ENCODE measurements around the gene C11orf16.
"Not testable (repeated sequence)": the region's sequence is repeated elsewhere in the genome, so short reads cannot be mapped to it uniquely, and the experiment has no call there.

C11orf16 gene, protein sequence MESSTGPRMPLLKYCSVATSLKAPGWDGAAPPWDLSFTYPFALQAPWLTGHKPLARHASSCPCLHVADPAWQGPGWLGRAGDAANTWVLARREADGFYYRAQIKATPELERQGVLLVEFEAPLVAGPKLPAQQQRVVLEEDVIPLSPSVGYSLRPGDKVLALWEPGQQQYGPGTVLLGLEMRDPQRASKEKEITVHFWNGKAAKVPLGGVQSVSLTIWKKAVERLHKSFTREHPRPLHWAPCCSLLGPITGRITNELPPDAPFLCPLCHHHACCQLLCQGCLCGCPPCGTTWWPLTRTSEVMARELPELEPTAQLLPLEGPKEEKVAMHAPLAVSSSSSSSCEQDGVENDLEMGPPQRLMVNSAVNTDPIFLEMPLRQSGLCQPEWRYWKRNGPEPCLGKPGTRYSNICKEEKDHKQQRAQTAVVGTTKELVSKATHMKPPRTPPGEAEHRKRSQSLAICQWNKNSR

GRCh38 chr11:8932564-8933180 lies at the start of gene C11orf16:
Gene C11orf16, minus strand, starts transcription at chr11:8932947. Its CDS starts 639 bp downstream, at chr11:8932308.
- DNase-seq, result no peak

DNA sequence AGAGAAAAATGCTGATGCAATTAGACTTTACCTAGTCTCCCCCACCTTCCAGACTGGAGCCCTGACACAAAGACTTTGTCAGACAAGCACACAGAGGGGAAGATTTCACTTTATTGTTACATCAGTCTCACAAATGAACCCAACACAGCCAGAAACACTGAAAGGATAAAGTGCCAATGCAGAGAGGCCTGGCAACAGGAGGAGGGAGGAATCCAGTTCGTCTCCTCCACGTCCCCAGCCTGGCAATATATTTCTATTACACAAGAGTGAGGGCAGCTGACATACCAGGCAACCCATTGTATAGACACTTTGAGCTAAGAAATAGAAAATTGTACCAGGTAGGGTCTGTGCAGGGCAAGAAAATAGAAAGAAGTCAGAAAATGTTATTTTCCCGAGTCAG lies 47.7 kb upstream of the C11orf16 start:
- DNase-seq, result no peak

DNA sequence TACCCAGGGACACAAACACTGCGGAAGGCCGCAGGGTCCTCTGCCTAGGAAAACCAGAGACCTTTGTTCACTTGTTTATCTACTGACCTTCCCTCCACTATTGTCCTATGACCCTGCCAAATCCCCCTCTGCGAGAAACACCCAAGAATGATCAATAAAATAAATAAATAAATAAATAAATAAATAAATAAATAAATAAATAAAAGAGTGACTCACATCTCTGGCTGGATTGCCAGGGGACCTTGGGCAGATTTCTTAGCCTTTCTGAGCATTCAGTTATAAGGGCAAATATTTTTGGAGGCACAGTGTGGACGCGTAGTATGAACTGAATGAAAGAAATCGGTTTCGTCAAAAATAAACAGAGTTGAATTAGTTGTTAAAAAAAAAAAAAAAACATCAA lies 46.6 kb upstream of the C11orf16 start:
- DNase-seq, result not testable (repeated sequence)

- no peak for DNase-seq
These were observed 40.4 kb upstream of the C11orf16 start for GRCh38 chr11:8973121-8973520.

GRCh38 chr11:8971924-8972316 lies 39.2 kb upstream of the C11orf16 start:
- DNase-seq, result no peak

- no peak for DNase-seq
These were observed 38.6 kb upstream of the C11orf16 start for GRCh38 chr11:8971196-8971923.

DNA sequence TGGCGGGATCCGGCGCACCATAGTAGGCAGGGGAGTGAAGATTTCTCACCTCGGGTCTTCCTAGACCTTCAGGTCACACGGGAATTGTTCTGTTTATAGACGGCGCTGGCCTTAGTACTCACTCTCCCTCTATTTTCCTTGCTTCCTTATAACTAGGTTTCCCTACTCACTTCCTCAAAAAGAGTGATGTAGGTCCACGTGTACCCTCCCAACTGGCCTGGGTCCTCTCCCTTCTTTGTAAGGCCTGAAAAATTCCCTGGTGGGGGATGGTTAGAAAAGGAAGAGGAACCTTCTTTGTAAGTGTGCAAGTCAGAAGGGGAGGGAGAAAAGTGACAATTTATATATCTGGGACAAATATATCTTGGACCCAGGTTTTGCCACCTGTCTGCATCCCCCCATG lies 34.4 kb upstream of the C11orf16 start:
- DNase-seq, result no peak

GRCh38 chr11:8964324-8965320 lies 31.9 kb upstream of the C11orf16 start, which contains the start of gene TMEM9B:
Gene TMEM9B, minus strand, starts transcription at chr11:8964442. Its CDS starts 129 bp downstream, at chr11:8964313.
- peak; percentile 82 to 89 for DNase-seq

DNA sequence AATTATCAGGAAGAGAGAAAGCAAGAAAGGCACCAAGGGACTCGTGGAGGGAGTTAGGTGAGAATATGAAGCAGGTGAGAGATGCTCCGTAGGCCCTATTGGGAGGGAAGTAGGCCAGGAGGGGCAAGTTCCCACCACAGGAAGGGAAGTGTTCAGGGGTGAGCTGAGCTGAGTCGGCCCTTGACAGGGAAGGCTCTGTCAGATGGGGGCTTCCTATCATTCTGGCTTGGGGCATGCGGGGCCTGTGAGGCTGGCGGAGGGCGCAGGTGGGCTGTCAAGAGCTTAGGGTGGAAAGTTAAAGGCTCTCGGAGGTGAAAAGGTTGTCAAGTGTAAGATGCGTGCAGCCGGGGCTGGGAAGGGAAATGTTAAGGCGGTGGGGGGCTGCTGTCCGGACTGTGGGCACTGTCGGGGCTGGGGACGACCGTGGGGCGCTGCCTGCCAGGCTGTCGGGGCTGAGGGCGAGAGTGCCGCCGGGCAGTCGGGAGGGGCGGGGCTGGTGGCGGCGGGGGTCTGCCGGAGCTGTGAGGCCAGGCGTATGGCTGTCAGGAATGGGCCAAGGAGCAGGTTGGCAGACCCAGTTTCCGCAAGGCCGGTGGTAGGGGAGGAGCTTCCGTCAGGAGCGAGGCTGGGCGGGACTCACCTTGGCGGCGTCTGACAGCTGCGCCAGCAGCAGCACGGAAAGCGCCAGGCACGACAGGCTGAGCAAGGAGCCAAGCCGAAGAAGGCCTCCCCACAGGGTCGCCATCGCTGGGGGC lies 31.0 kb upstream of the C11orf16 start:
- DNase-seq, result peak; percentile 82 to 86

DNA sequence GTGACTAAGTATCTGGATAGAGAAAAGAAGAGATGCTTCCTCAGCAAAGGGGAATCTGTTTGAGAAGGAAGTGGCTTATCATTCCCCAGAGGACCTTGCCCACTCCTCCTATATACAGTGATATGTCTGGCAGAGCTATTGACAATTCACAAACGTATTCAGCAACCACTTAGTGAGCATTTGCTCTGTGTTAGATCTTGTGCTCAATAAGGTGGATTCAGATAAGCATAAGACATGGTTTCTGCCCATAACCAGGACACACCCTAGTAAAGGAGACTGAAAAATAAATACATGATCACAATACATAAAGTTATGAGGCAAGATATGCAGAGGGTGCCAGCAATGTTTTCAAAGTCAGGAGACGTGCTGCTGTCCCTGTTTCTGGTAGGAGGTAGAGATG lies 30.1 kb upstream of the C11orf16 start:
- no peak for DNase-seq

GRCh38 chr11:8961401-8961800 lies 28.7 kb upstream of the C11orf16 start:
- no peak for DNase-seq

DNA sequence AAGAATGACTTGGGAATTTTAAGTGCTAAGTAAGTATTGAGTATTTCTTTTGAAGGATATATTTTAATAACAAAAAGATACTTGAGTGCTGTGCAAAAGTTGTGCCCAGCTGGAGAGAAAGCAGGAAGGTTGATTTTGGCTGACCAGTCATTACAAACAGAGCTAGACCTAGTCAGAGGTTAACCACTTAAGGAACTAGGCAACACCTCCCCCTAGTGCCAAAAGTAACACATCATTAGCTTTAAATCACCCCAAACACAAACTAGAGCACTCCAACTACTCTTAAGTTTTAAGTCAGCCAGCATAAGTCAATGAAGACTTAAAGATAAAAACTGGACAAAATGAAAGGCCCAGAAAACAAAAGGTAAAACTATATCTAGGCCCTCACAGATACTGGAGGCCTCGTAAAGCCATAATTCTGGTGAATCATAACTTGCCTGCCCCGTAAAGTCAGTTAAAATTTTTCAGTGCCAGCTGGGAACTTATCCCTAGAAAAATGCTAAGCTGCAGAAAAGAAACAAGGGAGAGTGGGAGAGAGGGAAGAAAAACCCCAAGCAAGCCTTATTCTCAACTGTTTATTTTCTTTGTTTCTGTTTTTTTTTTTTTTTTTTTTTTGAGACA lies 26.9 kb upstream of the C11orf16 start:
- peak in 1 of 2 experiments; percentile 35 for DNase-seq

GRCh38 chr11:8956860-8957259 lies 24.1 kb upstream of the C11orf16 start:
- no peak for DNase-seq

GRCh38 chr11:8948886-8949285 lies 16.1 kb upstream of the C11orf16 start:
- DNase-seq, result peak in 1 of 2 experiments; percentile 4

DNA sequence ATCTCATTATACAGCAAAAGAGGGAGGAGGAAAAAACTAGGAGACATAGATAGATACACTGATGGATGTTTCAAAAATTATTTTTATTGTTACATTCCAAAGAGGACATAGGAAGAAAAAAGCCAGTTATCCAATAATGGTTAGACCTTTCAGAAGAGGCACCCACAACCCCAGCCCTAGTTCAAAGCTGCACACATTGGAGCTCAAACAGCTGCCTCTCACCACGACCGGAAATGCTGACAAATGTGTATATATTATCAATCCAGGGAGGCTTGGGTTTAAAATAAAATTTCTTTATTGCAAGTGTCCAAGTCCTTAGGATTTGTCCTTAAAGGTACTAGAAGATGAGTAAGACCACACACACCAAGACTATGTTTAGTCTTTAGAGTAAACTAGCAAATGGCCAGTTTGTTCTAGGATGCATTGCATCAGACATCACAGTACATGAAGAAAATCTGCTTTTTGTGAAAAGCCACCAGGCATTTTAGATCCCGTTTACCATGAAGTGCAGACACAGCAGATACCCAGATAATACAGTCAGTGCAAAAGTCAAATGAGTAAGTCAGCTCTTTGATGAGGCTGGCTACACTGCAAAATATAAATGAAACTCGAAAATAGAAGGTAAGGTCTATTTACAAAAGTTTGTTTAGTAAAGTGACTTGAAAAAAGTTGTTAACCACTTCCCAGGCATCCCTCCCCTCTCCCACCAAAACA lies 14.6 kb upstream of the C11orf16 start:
- DNase-seq, result no peak

DNA sequence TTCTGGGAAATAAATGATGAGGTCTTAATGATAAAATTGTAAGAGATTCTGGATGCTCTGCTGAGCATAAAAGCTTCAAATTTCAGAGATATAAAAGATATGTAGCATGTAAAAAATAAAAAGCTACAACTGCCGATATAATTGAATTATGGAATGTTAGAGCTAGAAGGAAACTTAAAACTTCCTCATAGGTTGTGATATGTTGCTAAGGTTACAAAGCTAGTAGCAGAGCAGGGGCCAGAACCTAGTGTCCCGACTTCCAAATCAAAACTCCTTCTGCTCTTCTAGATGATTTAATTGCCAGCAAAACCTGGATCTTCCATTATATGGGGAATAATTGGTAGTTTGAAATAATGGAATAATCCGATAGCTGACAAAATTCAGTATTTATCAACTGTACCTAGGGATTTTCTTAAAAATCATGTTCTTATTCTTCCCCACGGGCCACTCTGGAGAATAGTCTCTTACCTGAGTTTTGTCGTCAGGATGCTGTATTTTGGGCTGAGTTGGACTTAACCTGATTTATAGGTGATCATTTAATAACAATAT lies 9.8 kb upstream of the C11orf16 start, which contains the start of gene ASCL3:
Gene ASCL3 (minus strand): TSS at position 499 of the 549 bp plus-strand sequence. CDS start 4,855 bp downstream, outside the sequence.
- no peak for DNase-seq

DNA sequence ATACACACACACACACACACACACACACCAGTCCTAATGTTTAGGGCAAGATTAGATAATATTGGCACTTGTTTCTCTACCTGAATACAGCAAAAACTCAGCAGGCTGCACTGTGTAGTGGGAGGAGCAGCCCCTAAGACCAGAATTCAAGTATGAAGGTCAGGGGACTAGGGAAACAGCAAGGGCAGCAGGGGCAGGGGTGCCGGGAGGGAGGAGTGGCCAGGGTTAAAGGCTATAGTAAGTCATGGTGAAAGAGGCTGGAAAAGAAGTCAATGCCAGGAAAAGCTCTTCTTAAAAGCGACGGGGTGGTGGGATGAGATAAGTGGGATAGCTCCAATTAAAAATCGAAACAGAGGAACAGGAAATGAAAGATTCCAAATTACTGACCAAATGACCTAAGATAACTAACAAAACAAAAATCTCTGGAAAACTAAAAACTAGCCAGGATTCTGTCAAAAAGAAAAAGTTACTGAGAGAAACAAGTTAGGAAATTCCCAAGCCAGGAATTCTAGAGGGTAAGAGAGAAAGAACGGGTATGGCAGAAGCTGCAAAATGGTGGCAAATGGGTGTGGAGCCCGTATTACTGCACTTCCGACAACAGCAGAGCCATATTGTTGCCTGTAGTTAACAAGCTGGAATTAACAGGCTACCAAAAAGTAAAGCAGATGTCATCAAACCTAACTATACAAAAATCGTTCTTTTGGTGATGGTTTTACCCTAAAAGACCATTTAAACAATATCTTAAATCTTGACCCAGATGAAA lies 8.8 kb upstream of the C11orf16 start:
- DNase-seq, result no peak

DNA sequence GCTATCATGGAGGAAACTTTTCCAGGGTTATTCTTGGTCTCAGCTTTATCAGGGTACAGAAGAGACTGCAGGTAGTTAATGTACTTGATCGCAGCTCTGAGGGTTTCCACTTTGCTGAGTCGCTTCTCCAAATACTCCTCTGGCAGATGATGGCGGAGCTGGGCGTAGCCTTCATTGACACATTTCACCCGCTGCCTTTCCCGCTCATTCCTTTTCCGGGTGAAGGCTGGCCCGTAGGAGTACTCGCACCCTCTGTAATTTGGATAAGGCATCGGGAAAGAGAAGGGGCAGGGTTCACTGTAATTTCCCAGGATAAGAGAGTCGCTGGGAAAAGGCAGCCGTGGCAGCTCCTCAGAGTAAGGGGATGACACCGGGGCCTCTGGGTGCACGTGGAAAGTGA lies 4.9 kb upstream of the C11orf16 start:
- no peak for DNase-seq

DNA sequence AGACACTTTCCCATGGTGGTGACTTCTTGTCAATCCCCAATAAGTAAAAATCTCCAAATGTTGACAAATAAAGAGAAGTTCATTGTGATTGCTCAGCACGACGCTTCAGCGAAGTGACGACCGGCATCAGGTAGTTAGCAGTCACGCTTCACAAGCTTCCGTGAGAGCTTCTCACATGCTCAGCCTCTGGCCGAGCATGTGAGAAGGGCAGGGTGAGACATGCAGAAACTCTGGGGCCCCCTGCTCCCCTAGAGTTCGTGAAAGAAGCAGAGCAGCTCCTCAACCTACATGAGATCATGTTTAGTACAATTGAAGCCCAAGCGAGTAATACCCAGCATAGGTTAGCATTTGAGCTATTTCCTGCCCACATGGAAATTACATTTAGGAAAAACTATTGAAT lies 4.4 kb upstream of the C11orf16 start:
- no peak for DNase-seq

Measured in NCI-H2081 (cell line).